ENCODE data around the gene LMOD2.

Gene LMOD2

DNA sequence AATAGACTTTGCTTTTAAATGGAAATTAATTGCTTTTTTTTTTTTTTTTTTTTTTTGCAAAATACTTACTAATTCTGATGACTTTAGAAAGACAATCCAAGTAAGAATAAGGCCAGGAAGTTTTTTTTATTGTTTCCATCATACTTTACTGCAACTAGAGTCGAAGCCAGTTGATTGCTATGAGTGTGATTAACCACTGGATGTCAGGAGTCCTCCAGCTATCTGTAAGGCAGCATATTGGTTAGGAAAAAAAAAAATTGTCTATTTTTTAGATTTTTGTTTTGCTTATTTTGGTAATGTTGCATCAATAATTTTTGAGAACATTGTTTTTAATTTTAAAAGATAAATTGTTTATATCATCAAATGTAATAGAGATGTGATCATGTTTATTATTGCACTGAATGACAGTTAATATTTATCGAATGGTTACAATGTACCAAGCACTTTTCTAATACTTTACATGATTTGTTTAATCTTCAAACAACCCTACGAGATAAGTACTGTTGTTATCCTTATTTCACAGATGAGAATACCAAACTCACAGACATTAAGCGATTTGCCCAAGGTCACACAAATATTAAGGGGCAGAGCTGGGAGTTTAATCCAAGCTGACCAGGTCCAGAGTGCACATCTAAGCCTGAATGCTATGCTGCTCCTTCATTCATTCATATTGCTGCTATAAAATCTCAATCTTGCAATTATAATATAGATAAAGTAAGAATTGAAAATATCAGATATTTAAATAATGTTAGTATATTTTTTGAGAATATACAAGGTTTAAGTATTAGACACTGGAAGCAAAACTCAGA is 19.9 kb upstream of the LMOD2 start:
- peak; percentile 39 for DNase-seq (ENCODE audit: low read depth)
- TF ChIP-seq, protein P1, sequence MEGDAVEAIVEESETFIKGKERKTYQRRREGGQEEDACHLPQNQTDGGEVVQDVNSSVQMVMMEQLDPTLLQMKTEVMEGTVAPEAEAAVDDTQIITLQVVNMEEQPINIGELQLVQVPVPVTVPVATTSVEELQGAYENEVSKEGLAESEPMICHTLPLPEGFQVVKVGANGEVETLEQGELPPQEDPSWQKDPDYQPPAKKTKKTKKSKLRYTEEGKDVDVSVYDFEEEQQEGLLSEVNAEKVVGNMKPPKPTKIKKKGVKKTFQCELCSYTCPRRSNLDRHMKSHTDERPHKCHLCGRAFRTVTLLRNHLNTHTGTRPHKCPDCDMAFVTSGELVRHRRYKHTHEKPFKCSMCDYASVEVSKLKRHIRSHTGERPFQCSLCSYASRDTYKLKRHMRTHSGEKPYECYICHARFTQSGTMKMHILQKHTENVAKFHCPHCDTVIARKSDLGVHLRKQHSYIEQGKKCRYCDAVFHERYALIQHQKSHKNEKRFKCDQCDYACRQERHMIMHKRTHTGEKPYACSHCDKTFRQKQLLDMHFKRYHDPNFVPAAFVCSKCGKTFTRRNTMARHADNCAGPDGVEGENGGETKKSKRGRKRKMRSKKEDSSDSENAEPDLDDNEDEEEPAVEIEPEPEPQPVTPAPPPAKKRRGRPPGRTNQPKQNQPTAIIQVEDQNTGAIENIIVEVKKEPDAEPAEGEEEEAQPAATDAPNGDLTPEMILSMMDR (IDR thresholded peaks at IDR 0.05; ENCODE audit: low read depth, low read length), result peak; percentile 57
- TF ChIP-seq MYC (IDR thresholded peaks at IDR 0.05; ENCODE audit: low read depth, low read length), result no peak
- no peak overlapping the region for H3K4me3 ChIP-seq (ENCODE audit: low read depth, low read length)

DNA sequence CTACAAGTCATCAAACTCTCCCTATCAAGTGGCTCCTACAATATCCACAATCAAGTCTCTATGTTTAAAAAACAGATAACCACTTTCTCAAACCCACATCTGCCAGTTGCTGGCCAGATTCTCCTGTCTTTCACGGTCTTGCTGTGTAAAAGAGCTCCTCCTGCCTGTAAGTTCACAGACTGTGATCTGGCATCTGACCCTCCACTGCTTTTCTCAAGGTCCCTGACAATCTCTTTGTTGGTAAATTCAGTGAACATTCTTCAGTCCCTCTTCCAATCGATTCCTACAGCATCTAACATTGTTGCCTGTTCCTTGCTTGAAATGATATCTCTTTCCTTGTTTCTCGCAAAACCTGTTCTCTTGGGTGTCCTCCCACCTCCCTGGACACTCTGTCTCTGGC is 18.5 kb upstream of the LMOD2 start:
- DNase-seq (ENCODE audit: low read depth), result no peak
- TF ChIP-seq MYC (IDR thresholded peaks at IDR 0.05; ENCODE audit: low read depth, low read length), result no peak
- TF ChIP-seq POLR2A (IDR thresholded peaks at IDR 0.05; ENCODE audit: extremely low read depth, insufficient read length), result no peak
- TF ChIP-seq, protein P2, sequence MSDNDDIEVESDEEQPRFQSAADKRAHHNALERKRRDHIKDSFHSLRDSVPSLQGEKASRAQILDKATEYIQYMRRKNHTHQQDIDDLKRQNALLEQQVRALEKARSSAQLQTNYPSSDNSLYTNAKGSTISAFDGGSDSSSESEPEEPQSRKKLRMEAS (IDR thresholded peaks at IDR 0.05; ENCODE audit: low read depth, low read length), result no peak
- TF ChIP-seq, protein P1 (IDR thresholded peaks at IDR 0.05; ENCODE audit: low read depth, low read length), result no peak
- H3K4me3 ChIP-seq (ENCODE audit: low read depth, low read length), result no peak overlapping the region

GRCh38 chr7:123637878-123638277 is 17.8 kb upstream of the LMOD2 start:
- DNase-seq (ENCODE audit: low read depth), result no peak
- TF ChIP-seq, protein P2 (IDR thresholded peaks at IDR 0.05; ENCODE audit: low read depth, low read length), result no peak
- TF ChIP-seq, protein P1 (IDR thresholded peaks at IDR 0.05; ENCODE audit: low read depth, low read length), result no peak
- TF ChIP-seq MYC (IDR thresholded peaks at IDR 0.05; ENCODE audit: low read depth, low read length), result no peak
- no peak for TF ChIP-seq POLR2A (IDR thresholded peaks at IDR 0.05; ENCODE audit: extremely low read depth, insufficient read length)
- H3K4me3 ChIP-seq (ENCODE audit: low read depth, low read length), result no peak overlapping the region

GRCh38 chr7:123639631-123640030 is 16.0 kb upstream of the LMOD2 start:
- TF ChIP-seq MYC (IDR thresholded peaks at IDR 0.05; ENCODE audit: low read depth, low read length) (no peak), POLR2A (IDR thresholded peaks at IDR 0.05; ENCODE audit: extremely low read depth, insufficient read length) (no peak)
- TF ChIP-seq, protein P2 (IDR thresholded peaks at IDR 0.05; ENCODE audit: low read depth, low read length), result no peak
- TF ChIP-seq, protein P1 (IDR thresholded peaks at IDR 0.05; ENCODE audit: low read depth, low read length), result no peak
- no peak for DNase-seq (ENCODE audit: low read depth)
- H3K4me3 ChIP-seq (ENCODE audit: low read depth, low read length), result no peak overlapping the region

DNA sequence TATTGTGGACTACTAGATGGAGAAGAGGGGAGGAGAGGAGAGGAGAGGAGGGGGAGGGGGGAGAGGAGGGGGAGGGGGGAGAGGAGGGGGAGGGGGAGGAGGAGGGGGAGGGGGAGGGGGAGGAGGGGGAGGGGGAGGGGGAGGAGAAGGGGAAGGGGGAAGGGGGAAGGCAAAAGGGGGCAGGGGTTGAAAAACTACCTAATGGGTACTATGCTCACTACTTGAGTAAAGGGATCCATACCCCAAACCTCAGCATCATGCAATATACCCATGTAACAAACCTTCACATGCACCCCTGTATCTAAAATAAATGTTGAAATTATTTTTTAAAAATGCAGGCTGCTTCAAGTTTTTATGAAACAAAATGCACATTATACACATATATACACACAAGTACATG is 15.1 kb upstream of the LMOD2 start:
- no peak for DNase-seq (ENCODE audit: low read depth)
- TF ChIP-seq, protein P2 (IDR thresholded peaks at IDR 0.05; ENCODE audit: low read depth, low read length), result no peak
- no peak for TF ChIP-seq POLR2A (IDR thresholded peaks at IDR 0.05; ENCODE audit: extremely low read depth, insufficient read length)
- TF ChIP-seq MYC (IDR thresholded peaks at IDR 0.05; ENCODE audit: low read depth, low read length), result no peak
- TF ChIP-seq, protein P1 (IDR thresholded peaks at IDR 0.05; ENCODE audit: low read depth, low read length), result no peak

More for the DNA sequence above, 15.1 kb upstream of the LMOD2 start:
- no peak overlapping the region for H3K4me3 ChIP-seq (ENCODE audit: low read depth, low read length)

All from NB4 (cell line).